ENCODE results near the gene CLTA.

CLTA gene

GRCh38 chr9:36249189-36249588 is 58.5 kb downstream of the CLTA start:
- DNase-seq = no peak

- no peak for DNase-seq
Measured at GRCh38 chr9:36250079-36250478, 59.4 kb downstream of the CLTA start.

DNA sequence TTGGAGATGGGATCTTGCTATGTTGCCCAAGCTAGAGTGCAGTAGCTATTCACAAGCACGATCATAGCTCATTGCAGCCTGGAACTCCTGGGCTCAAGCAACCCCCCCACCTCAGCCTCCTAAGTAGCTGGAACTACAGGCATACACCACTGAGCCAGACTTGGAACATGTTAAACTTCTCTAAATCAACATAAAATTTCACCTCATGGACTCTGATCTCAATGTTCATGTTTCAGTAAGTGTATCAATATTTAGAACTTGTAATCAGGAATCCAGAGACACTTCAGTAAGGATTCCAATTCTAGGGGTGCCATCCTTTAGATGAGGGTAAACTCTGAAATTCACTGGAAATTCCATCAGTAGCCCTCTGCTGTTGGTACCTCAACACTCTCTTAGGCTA is 60.7 kb downstream of the CLTA start:
- no peak for DNase-seq

DNA sequence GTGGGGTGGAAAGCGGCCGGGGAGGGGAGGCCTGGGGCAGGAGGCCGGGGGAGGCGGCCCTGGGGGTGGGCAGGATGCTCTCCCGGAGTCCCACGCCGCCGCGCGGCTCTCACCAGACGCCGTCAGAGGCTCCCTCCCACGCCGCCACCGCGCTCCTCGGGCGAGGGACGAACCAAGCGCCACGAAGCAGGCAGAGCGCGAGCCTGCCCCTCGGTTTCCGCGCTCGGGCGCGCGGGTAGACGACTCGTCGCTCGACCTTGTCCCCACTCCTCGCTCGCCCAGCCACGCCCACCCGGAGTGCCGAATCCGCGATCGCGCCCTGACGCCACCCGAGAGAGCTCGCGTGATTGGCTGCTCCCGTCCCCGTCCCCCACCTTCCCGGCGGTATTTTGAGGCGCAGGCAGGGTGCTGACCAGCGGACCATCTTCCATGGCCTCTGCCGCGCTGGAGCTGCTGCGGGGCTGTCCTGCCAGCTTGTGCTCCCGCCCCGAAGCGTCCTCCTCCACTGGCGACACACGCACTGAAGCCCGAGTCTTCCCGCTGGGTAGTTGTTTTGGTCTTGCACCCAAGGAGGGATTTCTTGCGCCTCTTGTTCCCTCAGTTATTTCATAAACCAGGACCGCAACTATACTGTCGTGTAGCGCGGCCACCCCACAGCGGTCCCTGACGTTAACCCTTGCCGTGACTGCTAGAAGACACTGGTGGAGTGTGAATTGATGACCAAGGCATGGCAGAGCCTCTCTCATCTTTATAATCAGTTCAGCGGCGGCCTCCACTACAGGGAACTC is 67.7 kb downstream of the CLTA start, which contains the start of gene GNE:
TSS of gene GNE (minus strand) at position 241 of the 788 bp plus-strand sequence. CDS start 9,093 bp downstream, outside the sequence.
- DNase-seq = peak; percentile 89

DNA sequence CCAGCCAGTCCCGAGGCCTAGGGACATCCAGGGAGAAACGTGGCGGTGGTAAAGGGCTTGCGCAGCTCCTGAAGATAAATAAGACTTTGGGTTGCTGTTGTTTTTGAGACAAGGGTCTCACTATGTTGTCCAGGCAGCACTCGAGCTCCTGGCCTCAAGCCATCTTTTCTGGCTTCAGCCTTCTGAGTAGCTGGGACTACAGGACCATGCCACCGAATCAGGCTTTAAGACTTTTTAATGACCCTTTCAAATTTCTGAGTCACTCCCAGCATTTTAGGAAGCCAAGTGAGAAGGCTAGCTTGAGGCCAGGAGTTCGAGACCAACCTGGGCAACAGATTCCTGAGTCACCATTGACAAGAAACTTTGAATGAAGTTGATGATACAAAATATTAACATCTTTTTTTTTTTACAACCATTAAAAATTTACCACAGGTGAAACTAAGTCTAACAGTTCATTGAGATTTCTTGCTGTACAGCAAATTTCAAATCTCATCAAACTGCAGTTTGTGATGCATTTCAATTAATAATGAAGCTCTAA is 68.3 kb downstream of the CLTA start:
- DNase-seq = no peak

Measured in T1000 (cell line).